Mesenchymal stem cell (in vitro differentiated cells and primary cell): ENCODE data around the gene C10orf105.

Source experiments
- DNase-seq: peaks from one replicate; pipeline ENCODE4 v3.0.0-alpha.2; 2013
- H2AFZ ChIP-seq: one replicate; pipeline ENCODE4 v1.6.1; 2013; ENCODE audit warnings: low read depth, mild to moderate bottlenecking, control low read depth, inconsistent platforms, low read length, moderate library complexity
- H2AK5ac ChIP-seq: 2 replicates; pipeline ENCODE4 v1.6.1; 2013; ENCODE audit warnings: low read length, moderate library complexity, mild to moderate bottlenecking, inconsistent platforms; ENCODE audit not compliant: severe bottlenecking
- H2BK120ac ChIP-seq: one replicate; pipeline ENCODE4 v1.6.1; 2013; ENCODE audit warnings: low read depth, mild to moderate bottlenecking, inconsistent platforms, low read length, moderate library complexity
- H2BK12ac ChIP-seq, 2 experiments: one replicate each; pipeline ENCODE4 v1.6.1; 2013; ENCODE audit warnings: inconsistent platforms in 2 of 2, low read length in 2 of 2, mild to moderate bottlenecking in 2 of 2, moderate library complexity in 2 of 2, control low read depth in 1 of 2
- H2BK15ac ChIP-seq: one replicate; pipeline ENCODE4 v1.6.1; 2013; ENCODE audit warnings: mild to moderate bottlenecking, low read depth, inconsistent platforms; ENCODE audit not compliant: poor library complexity, severe bottlenecking
- H2BK5ac ChIP-seq: 2 replicates; pipeline ENCODE4 v1.6.1; 2013; ENCODE audit warnings: low read depth, mild to moderate bottlenecking, low read length, control low read depth, inconsistent platforms; ENCODE audit not compliant: poor library complexity, severe bottlenecking
- H3K14ac ChIP-seq, 2 experiments: one replicate each; pipeline ENCODE4 v1.6.1; 2013; ENCODE audit warnings: inconsistent platforms in 2 of 2, low read length in 2 of 2, control low read depth in 1 of 2, mild to moderate bottlenecking in 1 of 2, moderate library complexity in 1 of 2
- H3K18ac ChIP-seq, 2 experiments: one replicate each; pipeline ENCODE4 v1.6.1; 2013; ENCODE audit warnings: inconsistent platforms in 2 of 2, low read length in 2 of 2, control low read depth in 1 of 2, low read depth in 1 of 2, mild to moderate bottlenecking in 1 of 2
- H3K23ac ChIP-seq, 2 experiments: one replicate each; pipeline ENCODE4 v1.6.1; 2013; ENCODE audit warnings: inconsistent platforms in 2 of 2, low read length in 2 of 2, mild to moderate bottlenecking in 2 of 2, moderate library complexity in 2 of 2, control low read depth in 1 of 2
- H3K27ac ChIP-seq: 2 replicates; pipeline ENCODE4 v1.5.1; 2013; ENCODE audit warnings: mild to moderate bottlenecking, moderate library complexity, low read length, control low read depth, inconsistent platforms; ENCODE audit not compliant: poor library complexity, severe bottlenecking
- H3K27me3 ChIP-seq, 2 experiments: 2 replicates each; pipeline versions ENCODE4 v1.6.1 to v1.7.0; 2013; ENCODE audit warnings: low read length in 2 of 2, mild to moderate bottlenecking in 2 of 2, moderate library complexity in 2 of 2, control low read depth in 1 of 2, inconsistent platforms in 1 of 2; ENCODE audit not compliant: control insufficient read depth in 1 of 2, insufficient read depth in 1 of 2
- H3K36me3 ChIP-seq, 2 experiments: 2 replicates each; pipeline versions ENCODE4 v1.6.1 to v1.7.0; 2013; ENCODE audit warnings: low read length in 2 of 2, control low read depth in 1 of 2, inconsistent platforms in 1 of 2, low read depth in 1 of 2, mild to moderate bottlenecking in 1 of 2; ENCODE audit not compliant: insufficient read depth in 2 of 2, control insufficient read depth in 1 of 2
- H3K4ac ChIP-seq, 2 experiments: one replicate each; pipeline ENCODE4 v1.6.1; 2013; ENCODE audit warnings: inconsistent platforms in 2 of 2, low read length in 2 of 2, mild to moderate bottlenecking in 2 of 2, moderate library complexity in 2 of 2, control low read depth in 1 of 2, low read depth in 1 of 2
- H3K4me1 ChIP-seq: 2 replicates; pipeline ENCODE4 v1.6.1; 2013; ENCODE audit warnings: low read depth, low read length, control low read depth; ENCODE audit not compliant: control insufficient read depth, insufficient read depth
- H3K4me2 ChIP-seq: 2 replicates; pipeline ENCODE4 v1.6.1; 2013; ENCODE audit warnings: low read length, mild to moderate bottlenecking, inconsistent platforms; ENCODE audit not compliant: poor library complexity, severe bottlenecking
- H3K4me3 ChIP-seq, 2 experiments: 2 replicates each; pipeline versions ENCODE4 v1.5.1 to v1.7.0; 2013; ENCODE audit warnings: low read length in 2 of 2, mild to moderate bottlenecking in 2 of 2, control low read depth in 1 of 2, low read depth in 1 of 2; ENCODE audit not compliant: insufficient read depth in 1 of 2
- H3K79me1 ChIP-seq: replicated peaks from 2 replicates; pipeline ENCODE4 v1.6.1; 2013; ENCODE audit warnings: mild to moderate bottlenecking, control low read depth, low read length, inconsistent platforms; ENCODE audit not compliant: poor library complexity, severe bottlenecking
- H3K9ac ChIP-seq: 2 replicates; pipeline ENCODE4 v1.7.0; 2013; ENCODE audit warnings: mild to moderate bottlenecking, low read length, moderate library complexity
- H3K9me3 ChIP-seq: 2 replicates; pipeline ENCODE4 v1.7.0; 2013; ENCODE audit warnings: mild to moderate bottlenecking, low read length; ENCODE audit not compliant: control insufficient read depth
- H4K8ac ChIP-seq: one replicate; pipeline ENCODE4 v1.6.1; 2013; ENCODE audit warnings: inconsistent platforms, mild to moderate bottlenecking, low read length, moderate library complexity
- H4K91ac ChIP-seq: one replicate; pipeline ENCODE4 v1.6.1; 2013; ENCODE audit warnings: mild to moderate bottlenecking, low read length, inconsistent platforms
- WGBS: methylation state at CpG from one replicate; pipeline ENCODE4 v1.1.7; 2013; ENCODE audit warnings: mixed read lengths; 5-methylcytosine and 5-hydroxymethylcytosine counted together

The C10orf105 gene

DNA sequence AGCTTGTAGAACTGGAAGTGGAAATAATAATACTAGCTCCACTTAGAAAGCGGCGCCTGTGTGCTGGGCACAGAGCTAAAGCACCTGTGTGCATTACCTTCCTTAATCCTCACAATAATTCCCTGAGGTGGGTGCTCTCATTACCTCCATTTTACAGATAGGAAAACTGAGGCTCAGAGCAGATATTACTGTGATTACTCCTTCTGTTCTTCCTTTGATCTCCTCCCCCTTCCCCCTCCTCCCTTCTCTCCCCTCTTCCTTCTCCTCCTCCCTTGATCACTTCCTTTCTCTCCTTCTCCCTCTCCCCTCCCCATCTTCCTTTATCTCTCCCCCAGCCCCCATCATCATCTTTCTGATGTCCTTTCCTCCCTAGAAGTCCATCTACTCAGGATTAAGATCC lies 55.0 kb downstream of the C10orf105 start:
- WGBS, result 69% methylated on average over 2 of the region's 2 CpGs
- Histone ChIP-seq H2BK5ac (no peak overlapping the region), H3K4me2 (no peak overlapping the region)

DNA sequence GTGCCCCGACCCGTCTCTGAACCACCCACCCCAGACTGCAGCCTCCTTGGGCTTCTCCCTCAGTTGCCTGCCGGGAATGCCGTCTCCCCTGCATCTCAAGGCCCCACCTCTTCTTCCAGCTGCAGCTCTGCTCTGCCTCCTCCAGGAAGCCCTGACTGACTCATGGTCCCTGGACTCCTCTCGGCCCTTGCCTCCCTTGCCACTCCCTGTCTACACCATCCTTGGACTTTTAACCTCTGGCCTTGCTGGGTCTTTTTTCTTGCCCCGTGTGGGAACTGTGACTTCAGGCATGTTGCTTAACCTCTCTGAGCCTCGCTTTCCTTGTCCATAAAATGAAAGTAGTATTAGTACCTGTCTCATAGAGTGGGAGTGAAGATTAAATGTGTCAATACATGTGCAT lies 56.3 kb downstream of the C10orf105 start:
- no peaks in the 10 kb centered on the region for H3K79me1 ChIP-seq
- H3K36me3 ChIP-seq, result no peaks in the 10 kb centered on the region
- H3K4me3 ChIP-seq, result no peak overlapping the region
- H3K4ac ChIP-seq, result no peak overlapping the region
- WGBS, result 60% methylated on average over 7 of the region's 7 CpGs
- H4K8ac ChIP-seq, result no peak overlapping the region
- no peak overlapping the region for H3K18ac ChIP-seq
- peaks cover 69 to 74% of the 10 kb centered on the region in 2 experiments for H3K27me3 ChIP-seq
- no peak overlapping the region for H3K4me2 ChIP-seq
- no peak overlapping the region for H2BK15ac ChIP-seq
- no peak overlapping the region for H3K14ac ChIP-seq
- no peak overlapping the region for H3K9ac ChIP-seq
- no peak for DNase-seq
- no peaks in the 10 kb centered on the region for H3K9me3 ChIP-seq
- H2BK12ac ChIP-seq, result no peak overlapping the region
- H2BK120ac ChIP-seq, result no peak overlapping the region
- no peak overlapping the region for H3K23ac ChIP-seq
- no peaks in the 10 kb centered on the region for H3K4me1 ChIP-seq
- H2AFZ ChIP-seq, result no peak overlapping the region
- no peak overlapping the region for H2AK5ac ChIP-seq
- no peak overlapping the region for H4K91ac ChIP-seq
- H3K27ac ChIP-seq, result no peak overlapping the region
- no peak overlapping the region for H2BK5ac ChIP-seq

More for the DNA sequence above, 55.0 kb downstream of the C10orf105 start:
- Histone ChIP-seq H3K79me1 (no peaks in the 10 kb centered on the region), H3K27me3 (peaks cover 66 to 67% of the 10 kb centered on the region in 2 experiments), H2AFZ (no peak overlapping the region), H4K8ac (no peak overlapping the region), H3K18ac (no peak overlapping the region), H2AK5ac (no peak overlapping the region), H3K4me3 (no peak overlapping the region), H3K27ac (no peak overlapping the region), H3K4ac (no peak overlapping the region), H3K4me1 (no peaks in the 10 kb centered on the region), H3K9ac (no peak overlapping the region), H3K9me3 (no peaks in the 10 kb centered on the region), H3K36me3 (no peaks in the 10 kb centered on the region), H3K23ac (no peak overlapping the region), H3K14ac (no peak overlapping the region), H2BK15ac (no peak overlapping the region), H2BK120ac (no peak overlapping the region), H2BK12ac (no peak overlapping the region), H4K91ac (no peak overlapping the region)
- DNase-seq, result no peak

DNA sequence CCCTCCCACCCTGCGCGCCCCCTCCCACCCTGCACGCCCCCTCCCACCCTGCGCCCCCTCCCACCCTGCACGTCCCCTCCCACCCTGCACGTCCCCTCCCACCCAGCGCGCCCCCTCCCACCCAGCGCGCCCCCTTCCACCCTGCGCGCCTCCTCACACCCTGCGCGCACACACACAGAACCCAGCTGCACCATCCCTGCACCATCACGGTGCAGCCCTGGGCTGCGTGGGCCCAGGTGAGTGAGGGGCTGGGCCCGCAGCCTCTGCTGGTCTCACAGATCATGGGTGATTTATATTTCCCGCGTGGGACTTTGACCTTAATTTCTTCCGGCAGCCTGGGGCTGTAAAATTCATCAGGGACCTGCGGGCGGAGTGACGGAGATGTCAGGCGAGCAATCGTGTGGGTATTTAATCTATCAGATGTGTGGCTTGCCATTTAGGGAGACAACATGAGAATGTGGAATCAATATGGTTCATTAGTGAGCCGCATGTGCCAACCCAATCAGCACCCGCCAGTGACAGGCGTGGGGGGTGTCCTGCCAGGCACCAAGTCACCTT lies 57.7 kb downstream of the C10orf105 start:
- H3K4me1 ChIP-seq, result no peaks in the 10 kb centered on the region
- H3K4ac ChIP-seq, result no peak overlapping the region
- no peak overlapping the region for H3K18ac ChIP-seq
- H3K4me2 ChIP-seq, result no peak overlapping the region
- no peak overlapping the region for H2BK15ac ChIP-seq
- no peak overlapping the region for H2AFZ ChIP-seq
- H3K27me3 ChIP-seq, result peaks cover 60 to 65% of the 10 kb centered on the region in 2 experiments
- 94% methylated on average over 23 of the region's 28 CpGs for WGBS
- H2AK5ac ChIP-seq, result no peak overlapping the region
- no peak overlapping the region for H3K27ac ChIP-seq
- no peak overlapping the region for H3K4me3 ChIP-seq
- no peak overlapping the region for H2BK5ac ChIP-seq
- peak overlapping the region in 1 of 2 experiments; percentile 62 for H3K14ac ChIP-seq
- no peak for DNase-seq
- no peak overlapping the region for H3K23ac ChIP-seq
- H3K36me3 ChIP-seq, result no peaks in the 10 kb centered on the region
- H4K91ac ChIP-seq, result no peak overlapping the region
- no peaks in the 10 kb centered on the region for H3K9me3 ChIP-seq
- H3K9ac ChIP-seq, result no peak overlapping the region
- no peak overlapping the region for H2BK12ac ChIP-seq
- H3K79me1 ChIP-seq, result no peaks in the 10 kb centered on the region
- H4K8ac ChIP-seq, result no peak overlapping the region
- no peak overlapping the region for H2BK120ac ChIP-seq
